ENCODE data around the gene KRTAP9-9.

KRTAP9-9 gene

GRCh38 chr17:41254861-41255260 is 323 bp upstream of the KRTAP9-9 start:
- TF ChIP-seq SUZ12 (IDR thresholded peaks at IDR 0.05) (no peak), FOXM1 (IDR thresholded peaks at IDR 0.05; ENCODE audit: borderline replicate concordance) (no peak), SP1 (IDR thresholded peaks at IDR 0.05) (no peak), TARDBP (IDR thresholded peaks at IDR 0.05) (no peak), BHLHE40 (IDR thresholded peaks at IDR 0.05; ENCODE audit: borderline replicate concordance) (no peak), ZNF384 (IDR thresholded peaks at IDR 0.05) (no peak), ARNT (IDR thresholded peaks at IDR 0.05) (no peak), CTBP1 (IDR thresholded peaks at IDR 0.05; ENCODE audit: borderline replicate concordance) (no peak), FOXA1 (IDR thresholded peaks at IDR 0.05) (no peak), NFRKB (IDR thresholded peaks at IDR 0.05) (no peak), HDGF (IDR thresholded peaks at IDR 0.05; ENCODE audit: borderline replicate concordance) (no peak), FOXK2 (IDR thresholded peaks at IDR 0.05) (no peak), PKNOX1 (IDR thresholded peaks at IDR 0.05) (no peak), LEF1 (IDR thresholded peaks at IDR 0.05; ENCODE audit: borderline replicate concordance) (no peak), L3MBTL2 (conservative IDR thresholded peaks at IDR 0.05) (no peak), ELF4 (IDR thresholded peaks at IDR 0.05) (no peak)
- DNase-seq (ENCODE audit: extremely low spot score) = no peak
- ChIA-PET POLR2A (no interaction called here), CTCF (no interaction called here)

- CTCF ChIA-PET = no interaction called here
- no peak for DNase-seq (ENCODE audit: extremely low spot score)
- TF ChIP-seq CTBP1 (IDR thresholded peaks at IDR 0.05; ENCODE audit: borderline replicate concordance) (no peak), ELF4 (IDR thresholded peaks at IDR 0.05) (no peak), FOXM1 (IDR thresholded peaks at IDR 0.05; ENCODE audit: borderline replicate concordance) (no peak), PKNOX1 (IDR thresholded peaks at IDR 0.05) (no peak), LEF1 (IDR thresholded peaks at IDR 0.05; ENCODE audit: borderline replicate concordance) (no peak), SP1 (IDR thresholded peaks at IDR 0.05) (no peak), SUZ12 (IDR thresholded peaks at IDR 0.05) (no peak), L3MBTL2 (conservative IDR thresholded peaks at IDR 0.05) (no peak), ZNF384 (IDR thresholded peaks at IDR 0.05) (no peak), HDGF (IDR thresholded peaks at IDR 0.05; ENCODE audit: borderline replicate concordance) (no peak)
- POLR2A ChIA-PET = no interaction called here
These were observed 1.1 kb downstream of the KRTAP9-9 start for GRCh38 chr17:41256291-41256685.

GRCh38 chr17:41258406-41258805 is 3.2 kb downstream of the KRTAP9-9 start:
- ChIA-PET POLR2A (no interaction called here), CTCF (no interaction called here)
- no peak for DNase-seq (ENCODE audit: extremely low spot score)

DNA sequence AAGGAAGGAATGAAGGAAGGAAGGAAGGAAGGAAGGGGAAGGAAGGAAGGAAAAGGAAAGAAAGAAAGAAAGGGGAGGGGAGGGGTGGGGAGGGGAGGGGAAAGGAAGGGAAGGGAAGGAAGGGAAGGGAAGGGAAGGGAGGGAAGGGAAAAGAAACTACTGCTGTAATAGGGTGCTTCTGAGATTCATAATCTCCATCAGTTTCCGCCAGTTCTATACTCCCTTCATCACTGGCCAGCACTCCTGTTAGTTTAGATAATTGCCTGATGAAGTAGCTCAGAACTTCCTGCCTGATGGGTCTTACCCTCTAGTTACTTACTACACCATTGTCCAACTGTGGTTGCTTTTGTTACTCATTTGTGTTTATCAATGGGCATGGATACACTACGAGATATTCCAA is 8.0 kb downstream of the KRTAP9-9 start:
- TF ChIP-seq L3MBTL2 (conservative IDR thresholded peaks at IDR 0.05) (no peak), BHLHE40 (IDR thresholded peaks at IDR 0.05; ENCODE audit: borderline replicate concordance) (no peak), TARDBP (IDR thresholded peaks at IDR 0.05) (no peak), ARNT (IDR thresholded peaks at IDR 0.05) (no peak), SP1 (IDR thresholded peaks at IDR 0.05) (no peak), CTBP1 (IDR thresholded peaks at IDR 0.05; ENCODE audit: borderline replicate concordance) (no peak), NFRKB (IDR thresholded peaks at IDR 0.05) (no peak), SUZ12 (IDR thresholded peaks at IDR 0.05) (no peak), ELF4 (IDR thresholded peaks at IDR 0.05) (no peak), HDGF (IDR thresholded peaks at IDR 0.05; ENCODE audit: borderline replicate concordance) (no peak), ZNF384 (IDR thresholded peaks at IDR 0.05) (no peak), LEF1 (IDR thresholded peaks at IDR 0.05; ENCODE audit: borderline replicate concordance) (no peak), FOXK2 (IDR thresholded peaks at IDR 0.05) (no peak), PKNOX1 (IDR thresholded peaks at IDR 0.05) (no peak), FOXM1 (IDR thresholded peaks at IDR 0.05; ENCODE audit: borderline replicate concordance) (no peak), FOXA1 (IDR thresholded peaks at IDR 0.05) (no peak)
- no peak for DNase-seq (ENCODE audit: extremely low spot score)

More at GRCh38 chr17:41258406-41258805, 3.2 kb downstream of the KRTAP9-9 start:
- TF ChIP-seq LEF1 (IDR thresholded peaks at IDR 0.05; ENCODE audit: borderline replicate concordance) = no peak
- TF ChIP-seq FOXK2 (IDR thresholded peaks at IDR 0.05) = no peak
- TF ChIP-seq ZNF384 (IDR thresholded peaks at IDR 0.05) = no peak
- TF ChIP-seq PKNOX1 (IDR thresholded peaks at IDR 0.05) = no peak
- TF ChIP-seq TARDBP (IDR thresholded peaks at IDR 0.05) = no peak
- TF ChIP-seq SP1 (IDR thresholded peaks at IDR 0.05) = no peak
- TF ChIP-seq SUZ12 (IDR thresholded peaks at IDR 0.05) = no peak
- TF ChIP-seq L3MBTL2 (conservative IDR thresholded peaks at IDR 0.05) = no peak
- no peak for TF ChIP-seq CTBP1 (IDR thresholded peaks at IDR 0.05; ENCODE audit: borderline replicate concordance)
- TF ChIP-seq FOXM1 (IDR thresholded peaks at IDR 0.05; ENCODE audit: borderline replicate concordance) = no peak
- TF ChIP-seq HDGF (IDR thresholded peaks at IDR 0.05; ENCODE audit: borderline replicate concordance) = no peak
- TF ChIP-seq ELF4 (IDR thresholded peaks at IDR 0.05) = no peak

GRCh38 chr17:41264599-41264998 is 9.4 kb downstream of the KRTAP9-9 start:
- ChIA-PET CTCF (interaction anchor here (0.6 kb wide), 1 partner anchor 92 kb away, joined by 3 read pairs; no protein-coding TSS in a partner anchor), POLR2A (no interaction called here)

More for the DNA sequence above, 8.0 kb downstream of the KRTAP9-9 start:
- ChIA-PET POLR2A (no interaction called here), CTCF (no interaction called here)

DNA sequence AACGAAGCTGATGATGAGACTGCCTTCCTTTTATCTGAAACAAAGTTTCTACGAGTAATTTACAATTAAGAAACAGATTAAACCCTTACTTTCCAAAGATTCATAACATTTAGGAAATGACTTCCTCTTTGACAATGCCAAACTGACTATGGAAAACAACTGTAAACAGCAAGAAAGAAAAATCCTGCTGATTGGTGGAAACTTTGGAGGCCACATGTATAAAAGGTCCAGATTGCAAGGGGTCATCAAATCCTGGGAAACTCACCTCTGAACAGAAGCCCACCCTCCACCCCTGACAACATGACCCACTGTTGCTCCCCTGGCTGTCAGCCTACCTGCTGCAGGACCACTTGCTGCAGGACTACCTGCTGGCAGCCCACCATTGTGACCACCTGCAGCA is 9.9 kb downstream of the KRTAP9-9 start, which contains the start of gene KRTAP9-6:
TSS of gene KRTAP9-6 (plus strand) at position 301 of the 400 bp plus-strand sequence. CDS start at position 301, 0 bp downstream.
- DNase-seq (ENCODE audit: extremely low spot score) = no peak
- CTCF ChIA-PET = no interaction called here
- POLR2A ChIA-PET = no interaction called here

More at GRCh38 chr17:41264599-41264998, 9.4 kb downstream of the KRTAP9-9 start:
- TF ChIP-seq FOXK2 (IDR thresholded peaks at IDR 0.05) (no peak), NFRKB (IDR thresholded peaks at IDR 0.05) (no peak), ZNF384 (IDR thresholded peaks at IDR 0.05) (no peak), FOXM1 (IDR thresholded peaks at IDR 0.05; ENCODE audit: borderline replicate concordance) (no peak)
- no peak for DNase-seq (ENCODE audit: extremely low spot score)

More for the DNA sequence above, 9.9 kb downstream of the KRTAP9-9 start, which contains the start of gene KRTAP9-6:
- TF ChIP-seq SUZ12 (IDR thresholded peaks at IDR 0.05) (no peak), PKNOX1 (IDR thresholded peaks at IDR 0.05) (no peak), NFRKB (IDR thresholded peaks at IDR 0.05) (no peak), FOXM1 (IDR thresholded peaks at IDR 0.05; ENCODE audit: borderline replicate concordance) (no peak), CTBP1 (IDR thresholded peaks at IDR 0.05; ENCODE audit: borderline replicate concordance) (no peak), TARDBP (IDR thresholded peaks at IDR 0.05) (no peak), HDGF (IDR thresholded peaks at IDR 0.05; ENCODE audit: borderline replicate concordance) (no peak), FOXA1 (IDR thresholded peaks at IDR 0.05) (no peak)

Measured in HEK293T (cell line).